ACC112 (cell line): ENCODE measurements around the gene FUNDC1.

ENCODE experiments used
- H2AFZ ChIP-seq: fragments of 200-600 bp; sonication (generic); one replicate; pipeline ENCODE4 v1.6.0; 2017; ENCODE audit warnings: antibody characterized with exemption, low read length; ENCODE audit not compliant: unreplicated experiment
- H3K27ac ChIP-seq: fragments of 200-600 bp; sonication (generic); 2 replicates; pipeline ENCODE4 v1.5.1; 2014; ENCODE audit warnings: low read depth, mild to moderate bottlenecking, antibody characterized with exemption, low read length, moderate library complexity
- H3K27me3 ChIP-seq: fragments of 200-600 bp; sonication (generic); 2 replicates; pipeline ENCODE4 v1.6.1; 2014; ENCODE audit warnings: mild to moderate bottlenecking, antibody characterized with exemption, low read length, moderate library complexity, mixed read lengths; ENCODE audit not compliant: insufficient read depth
- H3K36me3 ChIP-seq: fragments of 200-600 bp; sonication (generic); 2 replicates; pipeline ENCODE4 v1.6.1; 2016; ENCODE audit warnings: mild to moderate bottlenecking, antibody characterized with exemption, low read length, moderate library complexity, mixed read lengths; ENCODE audit not compliant: insufficient read depth
- H3K4me1 ChIP-seq: fragments of 200-600 bp; sonication (generic); one replicate; pipeline ENCODE4 v1.6.1; 2016; ENCODE audit warnings: low read length, mixed read lengths; ENCODE audit not compliant: insufficient read depth, unreplicated experiment, control insufficient read depth
- H3K4me3 ChIP-seq: fragments of 200-600 bp; sonication (generic); 2 replicates; pipeline ENCODE4 v1.5.1; 2014; ENCODE audit warnings: mild to moderate bottlenecking, low read depth, low read length
- H3K79me2 ChIP-seq: fragments of 200-600 bp; sonication (generic); one replicate; pipeline ENCODE4 v1.6.0; 2016; ENCODE audit warnings: low read length; ENCODE audit not compliant: control insufficient read depth, unreplicated experiment, insufficient read depth

The FUNDC1 gene

GRCh38 chrX:44482575-44482974 lies 60.1 kb downstream of the FUNDC1 start:
- Histone ChIP-seq H3K27me3 (no peaks in the 10 kb centered on the region), H3K27ac (no peak overlapping the region), H3K79me2 (no peaks in the 10 kb centered on the region), H3K4me1 (no peaks in the 10 kb centered on the region), H2AFZ (no peak overlapping the region), H3K4me3 (no peak overlapping the region), H3K36me3 (no peaks in the 10 kb centered on the region)

GRCh38 chrX:44480591-44480990 lies 62.1 kb downstream of the FUNDC1 start:
- H3K27me3 ChIP-seq = no peaks in the 10 kb centered on the region
- H3K27ac ChIP-seq = no peak overlapping the region
- H3K4me3 ChIP-seq = no peak overlapping the region
- no peaks in the 10 kb centered on the region for H3K36me3 ChIP-seq
- no peaks in the 10 kb centered on the region for H3K4me1 ChIP-seq
- no peak overlapping the region for H2AFZ ChIP-seq
- no peaks in the 10 kb centered on the region for H3K79me2 ChIP-seq

- Histone ChIP-seq H3K36me3 (no peaks in the 10 kb centered on the region), H3K27me3 (no peaks in the 10 kb centered on the region), H3K79me2 (no peaks in the 10 kb centered on the region), H3K27ac (no peak overlapping the region), H3K4me3 (no peak overlapping the region), H3K4me1 (peaks cover 6% of the 10 kb centered on the region), H2AFZ (no peak overlapping the region)
Measured at GRCh38 chrX:44474410-44474809, 68.2 kb downstream of the FUNDC1 start.
